Measurements from ENCODE around the gene PIGS.

The PIGS gene

DNA sequence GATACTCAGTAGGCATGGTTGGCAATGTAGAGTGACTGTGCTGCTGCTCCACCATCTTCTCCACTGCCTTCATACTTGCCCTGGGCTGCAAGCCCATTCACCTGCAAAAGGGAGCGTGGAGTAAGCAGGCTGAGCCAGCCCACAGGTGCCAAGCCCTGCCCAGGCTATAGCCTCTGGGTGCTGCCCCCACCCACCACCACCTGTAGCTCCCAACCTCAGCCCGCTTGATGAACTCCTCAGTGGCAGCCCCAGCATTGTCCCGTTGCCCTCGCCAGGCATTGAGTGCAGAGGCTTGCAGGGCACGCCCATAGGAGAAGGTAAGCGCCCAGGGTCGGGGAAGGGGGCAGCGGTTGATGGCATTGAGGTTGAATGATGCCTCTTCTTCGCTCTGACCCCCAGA, 2.2 kb upstream of the PIGS start:
- TF ChIP-seq, protein P1, sequence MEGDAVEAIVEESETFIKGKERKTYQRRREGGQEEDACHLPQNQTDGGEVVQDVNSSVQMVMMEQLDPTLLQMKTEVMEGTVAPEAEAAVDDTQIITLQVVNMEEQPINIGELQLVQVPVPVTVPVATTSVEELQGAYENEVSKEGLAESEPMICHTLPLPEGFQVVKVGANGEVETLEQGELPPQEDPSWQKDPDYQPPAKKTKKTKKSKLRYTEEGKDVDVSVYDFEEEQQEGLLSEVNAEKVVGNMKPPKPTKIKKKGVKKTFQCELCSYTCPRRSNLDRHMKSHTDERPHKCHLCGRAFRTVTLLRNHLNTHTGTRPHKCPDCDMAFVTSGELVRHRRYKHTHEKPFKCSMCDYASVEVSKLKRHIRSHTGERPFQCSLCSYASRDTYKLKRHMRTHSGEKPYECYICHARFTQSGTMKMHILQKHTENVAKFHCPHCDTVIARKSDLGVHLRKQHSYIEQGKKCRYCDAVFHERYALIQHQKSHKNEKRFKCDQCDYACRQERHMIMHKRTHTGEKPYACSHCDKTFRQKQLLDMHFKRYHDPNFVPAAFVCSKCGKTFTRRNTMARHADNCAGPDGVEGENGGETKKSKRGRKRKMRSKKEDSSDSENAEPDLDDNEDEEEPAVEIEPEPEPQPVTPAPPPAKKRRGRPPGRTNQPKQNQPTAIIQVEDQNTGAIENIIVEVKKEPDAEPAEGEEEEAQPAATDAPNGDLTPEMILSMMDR (conservative IDR thresholded peaks at IDR 0.05; ENCODE audit: low read depth, low read length) = no peak
- no peak for DNase-seq (ENCODE audit: low read depth)
- H3K4me3 ChIP-seq (ENCODE audit: low read depth, low read length) = no peak overlapping the region

- DNase-seq (ENCODE audit: low read depth) = no peak
- TF ChIP-seq, protein P1 (conservative IDR thresholded peaks at IDR 0.05; ENCODE audit: low read depth, low read length) = no peak
Measured at GRCh38 chr17:28573040-28573380, 1.7 kb upstream of the PIGS start.

DNA sequence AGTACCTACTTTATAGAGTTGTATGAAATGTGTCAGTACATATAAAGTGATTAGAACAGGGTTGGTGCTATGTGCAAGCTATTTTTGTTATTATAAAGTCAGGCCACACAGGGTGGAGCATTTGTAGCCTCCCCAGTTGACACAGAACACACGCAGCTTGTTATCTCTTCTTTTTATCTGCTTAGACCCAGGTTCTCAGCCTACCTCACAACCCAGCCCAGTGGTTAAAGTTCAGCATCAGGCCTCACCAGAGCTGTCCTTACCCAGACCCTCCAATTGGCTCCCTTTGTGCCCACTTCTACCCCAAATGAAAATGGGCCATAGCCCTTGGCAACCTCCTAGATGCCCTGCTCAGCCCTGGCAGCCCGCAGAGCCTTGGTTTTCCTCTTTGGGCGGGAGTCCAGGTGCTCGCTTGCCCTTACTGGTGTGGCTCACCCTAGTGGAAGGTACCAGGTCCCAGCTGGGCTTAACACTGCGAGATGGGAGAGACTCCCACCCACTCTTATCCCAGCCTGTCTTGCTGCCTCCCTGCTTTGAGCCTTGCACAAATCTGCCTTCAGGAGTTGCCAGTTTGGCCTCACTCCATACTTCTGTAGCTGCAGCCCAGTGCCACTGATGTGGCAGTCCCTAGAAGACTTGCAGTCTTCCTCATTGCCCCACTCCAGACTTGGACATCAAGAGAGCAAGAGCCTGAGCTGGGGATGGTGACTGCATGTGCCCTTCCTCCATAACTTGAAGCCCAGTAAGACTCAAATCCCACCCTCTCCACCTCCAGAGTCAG, 1.1 kb upstream of the PIGS start:
- TF ChIP-seq, protein P1 (conservative IDR thresholded peaks at IDR 0.05; ENCODE audit: low read depth, low read length) = no peak
- DNase-seq (ENCODE audit: low read depth) = no peak
- H3K4me3 ChIP-seq (ENCODE audit: low read depth, low read length) = no peak overlapping the region

More at GRCh38 chr17:28573040-28573380, 1.7 kb upstream of the PIGS start:
- no peak overlapping the region for H3K4me3 ChIP-seq (ENCODE audit: low read depth, low read length)

DNA sequence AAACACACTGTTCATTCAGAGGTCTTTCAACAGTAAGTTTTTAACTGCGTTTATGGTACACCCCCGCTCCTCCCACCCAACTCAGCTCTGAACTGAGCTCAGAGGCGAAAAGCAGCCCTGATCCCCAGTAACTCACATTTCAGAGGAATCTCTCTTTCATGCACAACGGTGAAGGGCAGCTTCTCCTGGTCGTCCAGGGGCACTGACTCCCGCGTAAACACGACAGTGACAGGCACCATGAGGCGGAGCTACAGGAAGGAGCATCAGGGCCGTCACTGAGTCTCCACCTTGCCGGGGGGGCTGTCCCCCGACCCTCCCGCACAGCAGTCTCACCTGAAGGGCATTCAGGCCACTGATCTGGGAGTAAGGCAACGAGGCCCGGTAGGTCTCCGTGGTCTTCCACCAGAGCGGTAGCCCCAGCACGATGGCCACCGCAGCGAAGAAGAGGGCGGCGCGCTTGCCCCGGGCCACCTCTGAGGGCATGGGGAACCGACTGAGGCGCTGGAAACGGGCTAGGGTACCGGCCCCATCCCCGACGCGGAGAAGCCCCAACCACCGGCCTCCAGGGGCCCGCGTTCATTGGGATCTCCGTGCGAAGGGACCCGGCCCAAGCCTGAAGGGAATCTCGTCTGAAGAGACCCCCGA, 486 bp downstream of the PIGS start:
- TF ChIP-seq, protein P1 (conservative IDR thresholded peaks at IDR 0.05; ENCODE audit: low read depth, low read length) = no peak
- H3K4me3 ChIP-seq (ENCODE audit: low read depth, low read length) = peak overlapping the region; percentile 94
- DNase-seq (ENCODE audit: low read depth) = no peak

DNA sequence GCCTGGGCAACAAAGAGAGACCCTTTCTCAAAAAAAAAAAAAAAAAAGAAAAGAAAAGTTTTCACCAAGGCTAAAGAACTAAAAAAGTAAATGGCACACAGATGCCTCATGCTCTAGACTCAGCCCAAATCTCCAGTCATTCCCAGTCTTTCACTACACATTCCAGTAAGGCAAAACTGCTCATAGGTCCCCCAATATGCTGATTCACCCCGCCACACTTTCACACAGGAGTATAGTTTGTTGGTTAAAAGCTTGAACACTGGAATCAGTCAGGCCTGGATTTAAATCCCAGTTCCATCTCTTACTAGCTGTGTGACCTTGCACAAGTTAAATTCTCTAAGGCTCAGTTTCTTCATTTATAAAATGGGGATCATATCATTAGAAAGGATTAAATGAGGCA, 1.9 kb downstream of the PIGS start:
- no peak overlapping the region for H3K4me3 ChIP-seq (ENCODE audit: low read depth, low read length)
- TF ChIP-seq, protein P1 (conservative IDR thresholded peaks at IDR 0.05; ENCODE audit: low read depth, low read length) = no peak
- no peak for DNase-seq (ENCODE audit: low read depth)

- TF ChIP-seq, protein P1 (conservative IDR thresholded peaks at IDR 0.05; ENCODE audit: low read depth, low read length) = no peak
- DNase-seq (ENCODE audit: low read depth) = no peak
- H3K4me3 ChIP-seq (ENCODE audit: low read depth, low read length) = no peak overlapping the region
Measured at GRCh38 chr17:28567604-28568003, 3.7 kb downstream of the PIGS start.

DNA sequence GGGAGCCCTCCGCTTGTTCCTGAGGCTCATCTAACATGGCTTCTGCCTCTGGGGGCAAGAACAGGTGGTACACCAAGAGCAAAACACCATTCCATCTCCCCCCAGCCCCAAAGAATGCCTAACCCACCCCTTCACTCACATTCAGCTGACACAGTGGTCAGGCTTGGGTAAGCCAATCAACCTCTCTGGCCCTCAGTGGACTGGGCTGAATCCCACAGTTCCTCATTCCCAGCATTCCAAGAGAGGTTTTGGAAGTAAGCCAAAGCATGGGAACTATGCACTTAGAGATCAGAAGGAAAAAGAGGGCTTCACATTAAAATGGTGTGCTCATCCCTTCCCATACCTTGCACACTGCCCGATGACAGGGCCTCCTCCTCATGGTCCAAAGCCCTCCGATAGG, 7.8 kb downstream of the PIGS start:
- peak; percentile 70 for DNase-seq (ENCODE audit: low read depth)
- TF ChIP-seq, protein P1 (conservative IDR thresholded peaks at IDR 0.05; ENCODE audit: low read depth, low read length) = no peak

More for the DNA sequence above, 7.8 kb downstream of the PIGS start:
- no peak overlapping the region for H3K4me3 ChIP-seq (ENCODE audit: low read depth, low read length)
